Measurements from ENCODE around the gene KIF2C.

KIF2C gene

DNA sequence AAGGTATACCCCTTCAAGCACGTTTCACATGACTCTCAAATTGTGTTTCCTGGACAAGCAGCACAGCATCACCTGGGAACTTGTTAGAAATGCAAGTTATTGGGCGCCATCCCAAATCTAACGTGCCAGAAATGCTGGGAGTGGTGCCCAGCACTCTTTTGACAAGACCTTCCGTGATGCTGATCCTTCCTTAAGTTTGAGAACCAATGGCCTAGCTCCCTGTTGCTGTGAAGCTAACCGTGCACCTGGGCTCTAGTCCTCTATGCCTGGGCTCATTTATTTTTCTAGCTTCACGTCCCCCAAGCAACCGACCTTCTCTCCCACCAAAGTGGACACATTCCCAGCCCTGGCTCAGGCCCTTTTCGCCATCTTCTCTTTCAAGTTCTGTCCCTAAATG lies 44.1 kb downstream of the KIF2C start:
- Histone ChIP-seq H4K91ac (ENCODE audit: low read length) (peak overlapping the region; percentile 4), H2AFZ (ENCODE audit: low read depth, low read length) (peak overlapping the region; percentile 51), H4K8ac (ENCODE audit: low read length) (peak overlapping the region; percentile 94), H3K18ac (ENCODE audit: low read depth in 1 of 2, low read length in 2 of 2) (peak overlapping the region; percentile 3 to 81), H3K79me1 (replicated peaks; ENCODE audit: low read length, poor library complexity, severe bottlenecking) (no peaks in the 10 kb centered on the region), H2BK5ac (ENCODE audit: low read depth, low read length, poor library complexity, severe bottlenecking) (no peak overlapping the region), H3K27ac (ENCODE audit: low read length, poor library complexity, severe bottlenecking) (no peak overlapping the region), H2AK5ac (ENCODE audit: low read length, severe bottlenecking) (peak overlapping the region; percentile 45), H3K4me2 (ENCODE audit: low read length, poor library complexity, severe bottlenecking) (peak overlapping the region; percentile 74), H3K4ac (ENCODE audit: low read depth in 1 of 2, low read length in 2 of 2) (no peak overlapping the region), H3K4me1 (ENCODE audit: control insufficient read depth, insufficient read depth, low read depth, low read length) (peaks cover 32% of the 10 kb centered on the region), H3K27me3 (ENCODE audit: control insufficient read depth in 1 of 2, insufficient read depth in 1 of 2, low read length in 2 of 2) (peaks cover 0 to 6% of the 10 kb centered on the region in 2 experiments), H2BK120ac (ENCODE audit: low read depth, low read length) (no peak overlapping the region), H3K36me3 (ENCODE audit: control insufficient read depth in 1 of 2, insufficient read depth in 2 of 2, low read depth in 1 of 2, low read length in 2 of 2) (peaks cover 23 to 30% of the 10 kb centered on the region in 2 experiments), H3K9ac (ENCODE audit: low read length) (peak overlapping the region; percentile 41), H3K14ac (ENCODE audit: low read length in 2 of 2) (no peak overlapping the region), H2BK12ac (ENCODE audit: low read length in 2 of 2) (peak overlapping the region in 1 of 2 experiments; percentile 58), H3K9me3 (ENCODE audit: control insufficient read depth, low read length) (no peaks in the 10 kb centered on the region), H2BK15ac (ENCODE audit: low read depth, poor library complexity, severe bottlenecking) (no peak overlapping the region), H3K4me3 (ENCODE audit: insufficient read depth in 1 of 2, low read depth in 1 of 2, low read length in 2 of 2) (peak overlapping the region; percentile 49 to 51), H3K23ac (ENCODE audit: low read length in 2 of 2) (peak overlapping the region in 1 of 2 experiments; percentile 37)
- no peak for DNase-seq
- WGBS: 71% methylated on average over 7 of the region's 8 CpGs

DNA sequence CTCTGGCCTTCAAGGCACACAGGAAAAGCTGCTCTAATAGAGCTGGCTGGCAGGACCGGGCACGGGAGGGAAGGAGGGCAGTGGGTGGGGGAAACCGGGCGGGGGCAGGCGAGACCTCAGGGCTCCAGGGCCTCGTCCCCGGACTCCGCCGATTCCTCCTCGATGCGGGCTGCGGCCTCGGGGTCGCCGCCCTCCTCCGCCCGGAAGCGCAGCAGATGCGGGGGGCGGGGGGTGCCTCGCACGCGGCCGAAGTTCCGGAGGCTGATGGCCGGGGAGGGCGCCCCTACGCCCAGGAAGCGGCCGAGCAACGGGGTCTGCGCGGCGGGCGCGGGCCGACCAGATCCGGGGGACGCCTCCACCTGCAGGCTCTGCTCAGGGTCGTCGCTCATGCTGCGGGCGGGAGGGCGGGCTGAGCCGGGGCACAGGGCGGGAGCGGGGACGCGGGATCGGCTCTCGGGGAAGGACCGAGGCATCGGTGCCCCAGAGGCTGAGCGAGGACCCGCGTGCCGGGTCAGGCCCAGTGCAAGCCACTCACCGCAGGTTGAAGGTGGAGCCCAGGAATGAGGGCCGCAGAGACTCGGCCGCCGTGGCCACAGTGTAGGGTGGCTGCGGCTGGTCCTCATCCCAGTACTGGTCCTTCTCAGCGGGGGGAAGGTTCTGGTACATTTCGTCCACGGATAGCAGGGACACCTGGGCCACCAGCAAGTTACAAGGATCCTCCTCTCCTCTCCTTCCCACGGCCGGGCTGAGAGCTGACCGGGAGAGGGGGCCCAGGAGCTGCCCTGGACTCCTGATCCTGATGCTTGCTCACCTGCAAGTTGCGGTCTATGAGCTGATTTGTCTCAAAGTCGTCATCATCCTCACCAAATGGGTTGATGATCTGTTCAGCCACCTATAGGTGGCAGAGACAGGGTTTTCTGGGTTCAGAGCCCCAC lies 44.7 kb downstream of the KIF2C start:
- H2BK120ac ChIP-seq (ENCODE audit: low read depth, low read length): peak overlapping the region; percentile 78
- H2AK5ac ChIP-seq (ENCODE audit: low read length, severe bottlenecking): peak overlapping the region; percentile 9
- H3K9ac ChIP-seq (ENCODE audit: low read length): peak overlapping the region; percentile 41
- H2BK5ac ChIP-seq (ENCODE audit: low read depth, low read length, poor library complexity, severe bottlenecking): no peak overlapping the region
- peak overlapping the region; percentile 72 to 81 for H3K18ac ChIP-seq (ENCODE audit: low read depth in 1 of 2, low read length in 2 of 2)
- H3K27me3 ChIP-seq (ENCODE audit: control insufficient read depth in 1 of 2, insufficient read depth in 1 of 2, low read length in 2 of 2): peaks cover 0 to 6% of the 10 kb centered on the region in 2 experiments
- H3K27ac ChIP-seq (ENCODE audit: low read length, poor library complexity, severe bottlenecking): no peak overlapping the region
- H4K8ac ChIP-seq (ENCODE audit: low read length): peak overlapping the region; percentile 94
- peak overlapping the region; percentile 74 for H3K4me2 ChIP-seq (ENCODE audit: low read length, poor library complexity, severe bottlenecking)
- no peak overlapping the region for H2BK15ac ChIP-seq (ENCODE audit: low read depth, poor library complexity, severe bottlenecking)
- peak overlapping the region; percentile 4 for H4K91ac ChIP-seq (ENCODE audit: low read length)
- H2BK12ac ChIP-seq (ENCODE audit: low read length in 2 of 2): peak overlapping the region in 1 of 2 experiments; percentile 81
- H3K23ac ChIP-seq (ENCODE audit: low read length in 2 of 2): peak overlapping the region in 1 of 2 experiments; percentile 37
- WGBS: 23% methylated on average over 42 of the region's 71 CpGs
- no peaks in the 10 kb centered on the region for H3K9me3 ChIP-seq (ENCODE audit: control insufficient read depth, low read length)
- peaks cover 32% of the 10 kb centered on the region for H3K4me1 ChIP-seq (ENCODE audit: control insufficient read depth, insufficient read depth, low read depth, low read length)
- H3K79me1 ChIP-seq (replicated peaks; ENCODE audit: low read length, poor library complexity, severe bottlenecking): no peaks in the 10 kb centered on the region
- H3K4ac ChIP-seq (ENCODE audit: low read depth in 1 of 2, low read length in 2 of 2): peak overlapping the region; percentile 4 to 15
- H3K14ac ChIP-seq (ENCODE audit: low read length in 2 of 2): peak overlapping the region in 1 of 2 experiments; percentile 89
- H2AFZ ChIP-seq (ENCODE audit: low read depth, low read length): peak overlapping the region; percentile 51
- H3K36me3 ChIP-seq (ENCODE audit: control insufficient read depth in 1 of 2, insufficient read depth in 2 of 2, low read depth in 1 of 2, low read length in 2 of 2): peaks cover 17 to 24% of the 10 kb centered on the region in 2 experiments
- H3K4me3 ChIP-seq (ENCODE audit: insufficient read depth in 1 of 2, low read depth in 1 of 2, low read length in 2 of 2): peak overlapping the region; percentile 51 to 62
- no peak for DNase-seq

DNA sequence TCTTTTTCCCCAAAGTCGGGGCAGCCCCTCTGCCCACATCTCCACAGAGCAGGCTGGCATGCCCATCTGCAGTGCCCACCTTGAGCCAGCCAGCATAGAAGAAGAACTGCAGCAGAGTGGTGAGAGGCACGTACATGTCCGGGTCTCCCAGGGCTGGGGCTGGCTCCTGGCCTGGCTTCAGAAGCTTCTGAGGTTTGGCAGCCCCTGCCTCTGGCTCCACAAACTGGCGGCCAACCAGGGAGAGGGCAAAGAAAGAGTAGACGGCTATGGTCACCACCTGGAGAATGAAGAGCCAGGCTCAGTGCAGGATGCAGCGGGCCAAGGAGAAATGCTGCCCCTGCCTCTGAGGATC lies 45.4 kb downstream of the KIF2C start:
- no peaks in the 10 kb centered on the region for H3K79me1 ChIP-seq (replicated peaks; ENCODE audit: low read length, poor library complexity, severe bottlenecking)

DNA sequence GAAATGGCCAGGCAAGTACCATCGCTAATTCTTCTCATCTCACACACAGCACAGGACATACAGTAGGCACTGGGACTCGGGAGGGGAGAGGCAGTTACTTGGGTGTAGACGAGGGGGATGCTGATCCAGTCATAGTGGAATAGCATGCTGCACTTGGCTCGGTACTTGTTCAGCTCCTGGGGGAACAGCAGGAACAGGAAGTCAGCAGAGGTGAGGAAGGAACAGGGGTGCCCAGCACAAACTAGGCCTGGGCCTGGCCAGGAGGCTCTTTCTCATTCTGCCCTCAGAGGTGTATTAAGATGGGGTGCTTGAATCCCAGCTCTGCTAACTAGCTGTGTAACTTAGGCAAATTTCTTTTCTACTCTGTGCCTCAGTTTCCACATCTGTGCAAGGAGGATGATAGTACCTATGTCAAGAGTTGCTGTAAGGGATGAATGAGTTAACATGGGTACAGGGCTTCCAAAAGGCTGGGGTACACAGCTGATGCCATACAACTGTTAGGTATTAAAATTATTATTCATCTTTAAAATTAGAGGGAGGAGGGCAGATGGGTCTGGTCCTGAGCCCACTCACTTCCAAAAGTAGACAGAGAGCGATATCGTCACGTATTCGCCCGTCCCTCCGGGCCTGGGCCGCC lies 46.0 kb downstream of the KIF2C start:
- no peak overlapping the region for H2BK12ac ChIP-seq (ENCODE audit: low read length in 2 of 2)
- H2BK15ac ChIP-seq (ENCODE audit: low read depth, poor library complexity, severe bottlenecking): peak overlapping the region; percentile 64
- H3K23ac ChIP-seq (ENCODE audit: low read length in 2 of 2): peak overlapping the region in 1 of 2 experiments; percentile 14
- H3K9me3 ChIP-seq (ENCODE audit: control insufficient read depth, low read length): no peaks in the 10 kb centered on the region
- H3K27ac ChIP-seq (ENCODE audit: low read length, poor library complexity, severe bottlenecking): no peak overlapping the region
- peak overlapping the region; percentile 67 for H2AK5ac ChIP-seq (ENCODE audit: low read length, severe bottlenecking)
- no peak overlapping the region for H4K91ac ChIP-seq (ENCODE audit: low read length)
- no peak overlapping the region for H4K8ac ChIP-seq (ENCODE audit: low read length)
- no peak overlapping the region for H3K14ac ChIP-seq (ENCODE audit: low read length in 2 of 2)
- peak overlapping the region; percentile 7 for H2AFZ ChIP-seq (ENCODE audit: low read depth, low read length)
- H3K27me3 ChIP-seq (ENCODE audit: control insufficient read depth in 1 of 2, insufficient read depth in 1 of 2, low read length in 2 of 2): peaks cover 0 to 6% of the 10 kb centered on the region in 2 experiments
- no peak for DNase-seq
- peaks cover 32% of the 10 kb centered on the region for H3K4me1 ChIP-seq (ENCODE audit: control insufficient read depth, insufficient read depth, low read depth, low read length)
- peak overlapping the region; percentile 81 for H3K4me2 ChIP-seq (ENCODE audit: low read length, poor library complexity, severe bottlenecking)
- 33% methylated on average over 10 of the region's 11 CpGs for WGBS
- H3K4ac ChIP-seq (ENCODE audit: low read depth in 1 of 2, low read length in 2 of 2): no peak overlapping the region
- no peaks in the 10 kb centered on the region for H3K79me1 ChIP-seq (replicated peaks; ENCODE audit: low read length, poor library complexity, severe bottlenecking)
- H2BK5ac ChIP-seq (ENCODE audit: low read depth, low read length, poor library complexity, severe bottlenecking): no peak overlapping the region
- peak overlapping the region in 1 of 2 experiments; percentile 69 for H3K4me3 ChIP-seq (ENCODE audit: insufficient read depth in 1 of 2, low read depth in 1 of 2, low read length in 2 of 2)
- peak overlapping the region; percentile 64 for H3K9ac ChIP-seq (ENCODE audit: low read length)
- H3K18ac ChIP-seq (ENCODE audit: low read depth in 1 of 2, low read length in 2 of 2): peak overlapping the region in 1 of 2 experiments; percentile 0
- peaks cover 7 to 11% of the 10 kb centered on the region in 2 experiments for H3K36me3 ChIP-seq (ENCODE audit: control insufficient read depth in 1 of 2, insufficient read depth in 2 of 2, low read depth in 1 of 2, low read length in 2 of 2)
- H2BK120ac ChIP-seq (ENCODE audit: low read depth, low read length): no peak overlapping the region

More for the DNA sequence above, 45.4 kb downstream of the KIF2C start:
- Histone ChIP-seq H3K14ac (ENCODE audit: low read length in 2 of 2) (no peak overlapping the region), H3K9me3 (ENCODE audit: control insufficient read depth, low read length) (no peaks in the 10 kb centered on the region), H2BK15ac (ENCODE audit: low read depth, poor library complexity, severe bottlenecking) (no peak overlapping the region), H3K4ac (ENCODE audit: low read depth in 1 of 2, low read length in 2 of 2) (peak overlapping the region in 1 of 2 experiments; percentile 10), H2BK12ac (ENCODE audit: low read length in 2 of 2) (no peak overlapping the region), H3K18ac (ENCODE audit: low read depth in 1 of 2, low read length in 2 of 2) (no peak overlapping the region), H4K8ac (ENCODE audit: low read length) (no peak overlapping the region), H2BK120ac (ENCODE audit: low read depth, low read length) (no peak overlapping the region), H3K9ac (ENCODE audit: low read length) (no peak overlapping the region), H3K36me3 (ENCODE audit: control insufficient read depth in 1 of 2, insufficient read depth in 2 of 2, low read depth in 1 of 2, low read length in 2 of 2) (peaks cover 11 to 17% of the 10 kb centered on the region in 2 experiments), H3K4me3 (ENCODE audit: insufficient read depth in 1 of 2, low read depth in 1 of 2, low read length in 2 of 2) (no peak overlapping the region), H2AK5ac (ENCODE audit: low read length, severe bottlenecking) (peak overlapping the region; percentile 67), H2AFZ (ENCODE audit: low read depth, low read length) (no peak overlapping the region), H3K27me3 (ENCODE audit: control insufficient read depth in 1 of 2, insufficient read depth in 1 of 2, low read length in 2 of 2) (peaks cover 0 to 6% of the 10 kb centered on the region in 2 experiments), H3K4me2 (ENCODE audit: low read length, poor library complexity, severe bottlenecking) (no peak overlapping the region), H2BK5ac (ENCODE audit: low read depth, low read length, poor library complexity, severe bottlenecking) (no peak overlapping the region), H3K4me1 (ENCODE audit: control insufficient read depth, insufficient read depth, low read depth, low read length) (peaks cover 32% of the 10 kb centered on the region), H3K23ac (ENCODE audit: low read length in 2 of 2) (no peak overlapping the region), H4K91ac (ENCODE audit: low read length) (no peak overlapping the region), H3K27ac (ENCODE audit: low read length, poor library complexity, severe bottlenecking) (no peak overlapping the region)
- WGBS: 96% methylated on average over 6 of the region's 6 CpGs
- no peak for DNase-seq

Data from mesenchymal stem cell (in vitro differentiated cells and primary cell).